Uterus (tissue), 2 donors: ENCODE measurements around the gene IYD.

Source experiments
- CTCF ChIP-seq, 4 experiments: fragments of 200-600 bp in 2 of 4; fragments of 450-650 bp in 2 of 4; sonication (generic) in 2 of 4; IDR thresholded peaks; one replicate each; pipeline ENCODE4 v1.5.1; 2016 to 2019; ENCODE audit warnings: antibody characterized with exemption in 4 of 4, mild to moderate bottlenecking in 2 of 4, moderate library complexity in 1 of 4
- POLR2A ChIP-seq, 2 donors: fragments of 450-650 bp; IDR thresholded peaks; one replicate each; pipeline ENCODE4 v1.6.1; 2016; ENCODE audit warnings: antibody characterized with exemption in 2 of 2, mild to moderate bottlenecking in 1 of 2, moderate library complexity in 1 of 2

DNA sequence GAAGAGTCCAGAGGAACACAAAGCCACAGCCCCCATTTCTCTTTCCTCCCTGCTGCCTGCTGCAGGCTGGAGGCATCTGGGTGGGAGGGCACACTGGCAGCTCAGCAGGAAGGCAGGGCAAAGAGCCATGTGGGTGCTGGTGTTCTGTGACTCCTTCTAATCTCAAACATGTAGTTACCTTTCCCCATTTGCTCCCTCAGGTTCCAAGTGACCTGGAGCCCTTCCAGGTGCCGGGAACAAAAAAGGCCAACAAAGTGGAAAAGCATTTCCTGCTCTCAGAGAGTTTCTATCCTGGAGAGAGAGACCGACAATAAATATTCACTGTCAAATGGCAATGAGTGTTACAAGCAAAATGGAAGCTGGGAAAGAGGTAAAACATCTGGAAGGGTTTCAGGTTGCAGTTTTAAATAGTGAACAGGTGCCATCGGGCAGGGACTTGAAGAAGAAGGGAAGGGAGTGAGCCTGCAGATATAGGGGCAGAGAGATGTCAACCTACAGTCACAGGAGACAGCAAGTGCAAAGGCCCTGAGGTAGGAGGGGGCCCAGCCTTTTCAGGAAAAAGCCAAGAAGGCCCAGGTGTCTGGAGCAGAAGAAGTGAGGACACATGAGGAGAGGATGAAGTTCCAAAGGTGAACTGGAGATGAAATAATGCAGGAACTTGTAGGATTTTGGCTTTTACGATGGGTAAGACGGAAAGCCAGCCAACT lies 43.6 kb upstream of the IYD start:
- TF ChIP-seq CTCF (IDR thresholded peaks at IDR 0.05) = no peak
- TF ChIP-seq POLR2A (IDR thresholded peaks at IDR 0.05) = no peak
